Measurements from ENCODE around the gene ATXN7L1. TPM values are rescaled to one million over a fixed set of nuclear protein-coding genes. Genes with fewer than 3 reads are reported as not detected.

Gene ATXN7L1
- total and polyA plus RNA-seq, 2 of the 8 experiments (the other 6 are each of a cell fraction or from before 2014, with no cell fraction given), result 14.3 to 34.0 TPM

- TF ChIP-seq POLR2A (IDR thresholded peaks at IDR 0.05; ENCODE audit: control extremely low read depth in 1 of 2, low read depth in 2 of 2, low read length in 2 of 2) (0 out of 3 replicates have a peak, but pooled peaks of 1 of the 2 experiments have one; percentile 38), JUND (IDR thresholded peaks at IDR 0.05; ENCODE audit: low read length) (peak; percentile 64), TCF12 (IDR thresholded peaks at IDR 0.05; ENCODE audit: low read depth, low read length) (peak; percentile 84), SIX5 (IDR thresholded peaks at IDR 0.05; ENCODE audit: low read depth, low read length) (no peak), SUZ12 (IDR thresholded peaks at IDR 0.05; ENCODE audit: low read length) (no peak), TEAD4 (IDR thresholded peaks at IDR 0.05; ENCODE audit: low read depth, low read length) (0 out of 2 replicates have a peak, but pooled peaks have one; percentile 8), POU5F1 (IDR thresholded peaks at IDR 0.05; ENCODE audit: low read depth, low read length) (peak; percentile 73; the same call in 1 of the 2 replicates), TBP (IDR thresholded peaks at IDR 0.05; ENCODE audit: low read depth, low read length) (0 out of 2 replicates have a peak, but pooled peaks have one; percentile 16), RXRA (IDR thresholded peaks at IDR 0.05; ENCODE audit: insufficient read depth, low read depth, low read length) (peak; percentile 85), JUN (IDR thresholded peaks at IDR 0.05; ENCODE audit: low read depth, low read length) (peak; percentile 38; the same call in 1 of the 2 replicates), BCL11A (IDR thresholded peaks at IDR 0.05; ENCODE audit: low read depth in 2 of 2, low read length in 2 of 2) (no peak), SP4 (IDR thresholded peaks at IDR 0.05; ENCODE audit: low read length) (no peak), SIN3A (conservative IDR thresholded peaks at IDR 0.05 in 1 of 2, IDR thresholded peaks at IDR 0.05 in 1 of 2; ENCODE audit: low read depth in 1 of 2, low read length in 2 of 2) (peak in 1 of 2 experiments; percentile 58; a peak in 1 of 4 replicates), EP300 (IDR thresholded peaks at IDR 0.05; ENCODE audit: borderline replicate concordance in 1 of 2, low read depth in 2 of 2, low read length in 2 of 2) (peak in 1 of 2 experiments; percentile 67; a peak in 1 of 3 replicates), ASH2L (IDR thresholded peaks at IDR 0.05; ENCODE audit: low read length) (peak; percentile 41)
Measured at GRCh38 chr7:105849122-105849855, 27.1 kb downstream of the ATXN7L1 start (continued).

Data from H1 (cell line).